Fibroblast of lung (primary cell): Measurements from ENCODE around the gene CLDN2.

Experiments used
- CTCF ChIP-seq, 2 donors: IDR thresholded peaks in 1 of 2; conservative IDR thresholded peaks in 1 of 2; 1 replicate in 1 of 2; 2 replicates in 1 of 2; pipeline ENCODE4 v1.5.1; 2011 to 2012; ENCODE audit warnings: low read length in 2 of 2, control low read depth in 1 of 2, inconsistent platforms in 1 of 2, low read depth in 1 of 2, mild to moderate bottlenecking in 1 of 2
- EZH2 ChIP-seq: IDR thresholded peaks from 2 replicates; pipeline ENCODE4 v1.5.1; 2012; ENCODE audit warnings: low read length, control low read depth, mild to moderate bottlenecking; ENCODE audit errors: missing control alignments

- no peak for TF ChIP-seq EZH2
- TF ChIP-seq CTCF (conservative IDR thresholded peaks at IDR 0.05 in 1 of 2, IDR thresholded peaks at IDR 0.05 in 1 of 2; ENCODE audit: low read depth in 1 of 2, low read length in 2 of 2): no peak
Observed at GRCh38 chrX:106952538-106952937, 32.3 kb downstream of the CLDN2 start.
